Measurements from ENCODE around the gene RPS6KB2.

The RPS6KB2 gene

DNA sequence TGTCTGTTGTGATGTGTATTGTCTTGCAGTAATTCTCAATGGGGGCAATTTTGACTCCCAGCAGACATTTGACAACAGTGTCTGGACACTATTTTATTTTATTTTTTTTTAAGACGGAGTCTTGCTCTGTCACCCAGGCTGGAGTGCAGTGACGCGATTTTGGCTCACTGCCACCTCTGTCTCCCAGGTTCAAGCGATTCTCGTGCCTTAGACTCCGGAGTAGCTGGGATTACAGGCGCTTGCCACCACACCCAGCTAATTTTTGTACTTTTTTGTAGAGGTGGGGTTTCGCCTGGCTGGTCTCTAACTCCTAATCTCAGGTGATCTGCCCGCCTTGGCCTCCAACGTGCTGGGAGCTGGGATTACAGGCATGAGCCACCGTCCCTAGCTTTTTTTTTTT is 1.4 kb downstream of the RPS6KB2 start:
- DNase-seq = no peak

DNA sequence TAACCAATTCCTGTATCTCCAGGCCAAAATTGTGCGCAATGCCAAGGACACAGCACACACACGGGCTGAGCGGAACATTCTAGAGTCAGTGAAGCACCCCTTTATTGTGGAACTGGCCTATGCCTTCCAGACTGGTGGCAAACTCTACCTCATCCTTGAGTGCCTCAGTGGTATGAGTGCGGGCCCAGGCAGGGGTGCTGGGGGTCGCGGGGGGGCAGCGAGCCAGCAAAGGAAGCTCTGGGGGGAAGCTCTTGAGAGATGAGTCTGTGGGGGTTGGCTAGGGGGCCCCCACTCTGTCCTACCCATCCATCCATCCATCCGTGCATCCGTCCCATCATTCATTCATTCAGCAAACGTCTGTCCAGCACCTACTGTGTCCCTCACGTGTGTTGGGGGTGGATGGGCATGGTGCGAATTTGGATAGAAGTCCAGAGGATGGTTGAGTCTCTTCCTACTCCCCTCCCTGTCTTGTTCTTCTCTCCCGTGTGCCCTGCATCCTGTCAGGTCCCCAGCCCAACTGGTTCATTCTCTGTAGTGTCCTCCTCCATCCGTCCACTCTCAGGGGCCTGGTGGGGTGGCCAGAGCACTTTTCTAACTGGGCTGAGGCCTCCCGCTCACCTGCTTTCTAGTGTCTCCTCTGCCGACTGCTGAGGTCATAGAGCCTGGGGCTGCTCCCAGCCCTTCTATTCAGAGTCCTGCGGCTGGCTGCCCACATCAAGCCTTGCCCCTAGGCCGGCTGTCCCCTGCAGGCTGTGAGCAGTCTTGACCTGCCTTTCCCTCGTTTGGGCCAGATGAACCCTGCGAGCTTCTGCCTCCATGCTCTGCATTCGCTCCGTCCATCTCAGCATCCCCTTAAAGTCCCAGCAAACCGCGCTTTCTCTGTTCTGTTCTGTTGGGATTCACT is 3.3 kb downstream of the RPS6KB2 start:
- no peak for DNase-seq

DNA sequence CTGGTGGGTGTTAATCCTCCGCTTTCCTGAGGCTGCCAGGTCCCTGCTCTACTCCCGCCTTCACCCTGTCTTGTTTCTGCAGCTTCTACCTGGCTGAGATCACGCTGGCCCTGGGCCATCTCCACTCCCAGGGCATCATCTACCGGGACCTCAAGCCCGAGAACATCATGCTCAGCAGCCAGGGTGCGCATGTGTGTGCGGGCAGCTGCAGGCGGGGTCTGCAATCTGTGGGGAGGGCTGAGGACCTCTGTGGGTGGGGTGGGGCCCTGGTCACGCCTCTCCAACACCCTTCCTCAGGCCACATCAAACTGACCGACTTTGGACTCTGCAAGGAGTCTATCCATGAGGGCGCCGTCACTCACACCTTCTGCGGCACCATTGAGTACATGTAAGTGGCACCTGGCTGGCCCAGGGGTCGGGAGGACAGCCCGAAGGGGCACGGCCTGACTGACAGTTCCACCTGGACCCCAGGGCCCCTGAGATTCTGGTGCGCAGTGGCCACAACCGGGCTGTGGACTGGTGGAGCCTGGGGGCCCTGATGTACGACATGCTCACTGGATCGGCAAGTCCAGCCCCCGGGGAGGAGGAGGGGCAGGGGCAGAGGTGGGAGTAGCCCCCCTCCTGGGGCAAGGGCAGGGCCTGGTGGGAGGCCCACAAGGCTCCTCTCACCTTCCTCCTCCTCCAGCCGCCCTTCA is 4.5 kb downstream of the RPS6KB2 start:
- DNase-seq = no peak

DNA sequence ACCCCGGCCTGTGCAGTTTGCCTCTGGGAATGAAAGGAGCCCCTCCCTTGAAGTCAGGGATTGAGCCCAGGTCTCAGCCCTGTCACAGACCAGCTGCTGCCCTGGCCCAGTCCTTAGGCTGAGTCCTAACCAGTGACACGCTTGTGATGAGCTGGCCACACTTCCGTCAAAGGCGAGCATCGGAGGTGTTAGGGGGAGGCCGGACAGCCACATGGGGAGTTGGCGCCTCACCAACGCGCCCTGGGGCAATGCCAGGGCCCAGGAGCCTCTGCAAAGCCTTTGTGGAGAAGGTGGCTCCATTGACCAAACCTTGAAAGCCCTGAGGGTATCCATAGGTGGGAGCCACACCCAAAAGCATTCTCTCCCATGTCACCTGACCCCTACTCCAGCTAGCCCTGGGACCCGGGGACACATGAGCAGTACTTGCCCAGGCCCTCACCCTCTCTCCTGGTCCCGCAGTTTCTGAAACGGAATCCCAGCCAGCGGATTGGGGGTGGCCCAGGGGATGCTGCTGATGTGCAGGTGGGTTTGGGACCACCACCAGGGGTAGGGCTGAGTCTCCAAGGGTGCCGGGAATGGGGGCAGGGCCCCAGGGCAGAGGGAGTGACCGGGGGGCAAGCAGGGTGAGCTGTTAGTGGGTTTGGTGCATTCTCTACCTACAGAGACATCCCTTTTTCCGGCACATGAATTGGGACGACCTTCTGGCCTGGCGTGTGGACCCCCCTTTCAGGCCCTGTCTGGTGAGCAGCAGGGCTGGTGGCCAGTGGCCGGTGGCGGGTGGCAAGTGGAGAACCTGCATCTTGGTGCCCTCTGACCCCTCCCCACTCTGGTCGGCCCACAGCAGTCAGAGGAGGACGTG is 5.5 kb downstream of the RPS6KB2 start:
- no peak for DNase-seq

DNA sequence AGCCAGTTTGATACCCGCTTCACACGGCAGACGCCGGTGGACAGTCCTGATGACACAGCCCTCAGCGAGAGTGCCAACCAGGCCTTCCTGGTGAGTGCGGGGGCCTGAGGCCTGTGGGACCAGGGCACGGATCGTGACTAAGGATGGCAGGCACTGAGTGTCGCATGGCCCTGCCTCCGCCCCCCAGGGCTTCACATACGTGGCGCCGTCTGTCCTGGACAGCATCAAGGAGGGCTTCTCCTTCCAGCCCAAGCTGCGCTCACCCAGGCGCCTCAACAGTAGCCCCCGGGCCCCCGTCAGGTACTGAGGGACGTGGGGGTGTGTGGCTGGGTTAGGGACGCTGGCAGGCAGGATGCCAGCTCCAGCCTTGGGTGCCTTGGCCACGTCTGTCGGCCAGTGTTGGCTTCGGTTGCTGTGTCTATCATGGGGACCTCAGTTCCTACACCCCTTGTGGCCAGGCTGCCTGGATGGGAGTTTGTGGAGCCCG is 6.1 kb downstream of the RPS6KB2 start:
- DNase-seq = no peak

DNA sequence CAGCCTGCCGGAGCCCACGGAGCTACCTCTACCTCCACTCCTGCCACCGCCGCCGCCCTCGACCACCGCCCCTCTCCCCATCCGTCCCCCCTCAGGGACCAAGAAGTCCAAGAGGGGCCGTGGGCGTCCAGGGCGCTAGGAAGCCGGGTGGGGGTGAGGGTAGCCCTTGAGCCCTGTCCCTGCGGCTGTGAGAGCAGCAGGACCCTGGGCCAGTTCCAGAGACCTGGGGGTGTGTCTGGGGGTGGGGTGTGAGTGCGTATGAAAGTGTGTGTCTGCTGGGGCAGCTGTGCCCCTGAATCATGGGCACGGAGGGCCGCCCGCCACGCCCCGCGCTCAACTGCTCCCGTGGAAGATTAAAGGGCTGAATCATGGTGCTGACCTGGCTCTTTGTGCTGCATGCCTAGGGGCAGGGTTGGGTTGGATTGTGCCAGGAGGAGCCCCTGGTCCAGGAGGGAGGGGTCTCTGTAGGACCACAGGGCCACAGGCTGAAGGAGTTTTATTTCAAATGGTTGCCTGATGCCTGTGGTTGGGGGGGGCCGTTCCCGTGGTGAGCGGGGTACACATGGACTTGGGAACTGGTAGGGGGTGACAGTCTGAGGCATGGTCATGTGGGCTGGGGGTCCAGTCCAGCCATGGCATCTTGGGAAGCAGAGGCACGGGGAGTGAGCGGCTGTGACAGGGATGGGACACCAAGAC is 6.9 kb downstream of the RPS6KB2 start:
- DNase-seq = no peak

DNA sequence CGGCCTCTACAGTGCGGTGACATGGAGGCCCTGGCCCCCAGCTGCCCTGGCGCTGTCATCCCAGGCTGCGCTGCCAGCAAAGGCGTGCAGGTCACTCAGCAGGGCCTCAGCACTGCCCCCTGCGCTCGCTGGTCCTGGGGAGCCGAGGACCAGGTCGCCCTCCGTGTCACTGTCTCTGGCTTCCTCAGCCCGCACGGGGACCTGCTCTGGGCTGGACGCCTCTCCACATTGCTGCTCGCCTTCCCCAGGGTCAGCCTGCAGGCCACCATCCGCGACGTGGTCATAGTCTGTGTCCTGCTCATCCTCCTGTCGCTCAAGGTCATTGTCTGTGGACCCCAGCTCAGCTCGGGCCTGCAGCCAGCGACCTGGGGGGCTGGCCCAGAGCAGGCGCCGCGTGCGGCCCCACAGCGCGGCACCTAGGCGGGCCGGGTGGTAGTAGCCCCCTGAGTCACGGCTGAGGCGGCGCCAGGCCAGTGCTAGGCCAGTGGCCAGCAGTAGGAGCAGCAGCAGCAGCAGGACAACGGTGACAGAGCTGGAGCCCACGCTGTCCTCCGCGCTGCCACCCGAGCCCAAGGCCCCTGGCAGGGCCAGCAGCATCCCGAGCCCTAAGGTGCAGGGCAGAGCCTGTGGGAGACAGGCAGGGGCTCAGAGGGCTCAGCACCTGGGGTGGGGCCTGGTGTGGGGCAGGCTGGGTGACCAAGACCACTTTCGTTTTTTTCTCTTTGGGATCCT is 7.6 kb downstream of the RPS6KB2 start:
- no peak for DNase-seq

DNA sequence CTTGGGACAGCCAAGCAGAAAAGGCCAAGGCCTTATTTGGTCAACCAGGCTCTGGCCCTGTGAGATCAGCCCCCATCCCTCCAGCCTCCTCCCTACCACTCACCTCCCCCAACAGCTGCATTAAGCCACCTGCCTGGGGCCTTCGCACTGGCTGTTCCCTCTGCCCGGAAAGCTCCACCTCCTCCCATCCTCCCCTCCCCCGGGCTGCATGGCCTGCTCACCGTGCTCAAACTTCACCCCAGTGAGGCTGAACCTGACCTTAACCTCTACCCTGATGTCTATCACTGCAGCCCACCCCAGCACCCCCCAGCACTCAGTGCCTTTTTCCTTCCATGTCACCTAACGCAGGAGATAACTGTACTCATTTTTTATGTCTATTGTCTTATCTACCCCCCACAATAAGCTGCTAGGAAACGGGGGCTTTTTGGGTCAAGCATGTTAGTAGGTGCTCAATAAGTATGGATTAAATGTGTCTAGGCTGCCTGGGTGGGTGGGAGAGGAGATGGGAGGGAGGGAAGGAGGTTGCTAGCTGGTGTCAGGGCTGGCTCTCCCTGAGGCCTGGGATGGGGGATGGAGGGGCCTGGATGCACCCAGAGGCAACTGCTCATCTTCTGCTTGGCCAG is 8.3 kb downstream of the RPS6KB2 start:
- DNase-seq = peak; percentile 58 to 65

DNA sequence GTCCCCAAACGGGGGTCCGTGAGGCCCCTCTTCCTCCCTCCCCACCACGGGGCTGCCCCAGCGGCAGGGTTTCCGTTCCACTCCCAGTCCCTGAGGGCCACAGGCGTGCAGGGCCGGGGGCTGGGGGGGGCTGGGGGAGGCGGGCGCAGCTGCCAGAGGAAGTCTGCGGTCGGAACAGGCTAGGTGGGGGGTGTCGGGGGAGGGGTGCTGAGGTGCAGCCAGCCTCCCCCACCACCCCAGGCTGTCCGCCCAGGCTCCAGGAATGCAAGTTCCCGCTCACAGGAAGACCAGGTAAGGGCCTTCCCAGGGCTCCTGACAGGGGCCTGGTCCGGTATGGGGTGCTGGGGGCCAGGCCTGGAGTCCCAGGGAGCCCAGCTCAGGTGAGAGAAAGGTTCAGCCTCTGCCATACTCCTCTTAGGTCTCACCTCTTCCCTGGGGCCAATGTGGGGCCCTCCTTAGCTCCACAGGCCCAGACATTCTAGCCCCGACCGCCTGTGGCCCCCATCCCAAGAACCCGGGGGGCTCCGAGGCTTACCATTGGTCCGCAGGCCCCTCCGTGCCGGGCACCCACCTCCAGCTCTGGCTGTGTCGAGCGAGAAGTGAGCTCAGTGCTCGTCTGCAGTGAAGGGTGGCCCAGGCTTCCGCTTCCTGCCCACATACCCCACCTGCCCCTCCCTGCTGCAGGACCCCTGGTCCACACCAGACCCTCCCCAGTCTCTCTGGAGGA is 9.0 kb downstream of the RPS6KB2 start, which contains the start of gene PTPRCAP:
Gene PTPRCAP (minus strand): TSS at position 601 of the 727 bp plus-strand sequence. CDS start 63 bp downstream, at position 538.
- peak; percentile 73 to 78 for DNase-seq

DNA sequence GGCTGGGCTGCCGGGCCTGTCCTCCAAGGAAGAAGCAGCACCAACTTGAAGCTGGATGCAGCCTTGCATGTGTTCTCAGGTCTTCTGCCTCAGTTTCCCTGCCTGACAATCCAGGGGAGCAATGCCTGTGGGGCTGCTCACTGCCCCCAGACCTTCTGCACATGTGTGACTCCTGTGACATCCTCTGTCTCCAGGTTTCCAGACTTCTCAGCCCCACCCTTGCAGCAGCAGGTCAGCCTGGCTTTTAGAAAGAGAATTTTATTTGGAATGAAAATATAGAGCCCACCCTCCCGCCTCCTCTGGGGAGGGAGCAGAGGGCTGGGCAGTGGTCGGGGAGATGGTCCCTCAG is 9.5 kb downstream of the RPS6KB2 start:
- DNase-seq = no peak

DNA sequence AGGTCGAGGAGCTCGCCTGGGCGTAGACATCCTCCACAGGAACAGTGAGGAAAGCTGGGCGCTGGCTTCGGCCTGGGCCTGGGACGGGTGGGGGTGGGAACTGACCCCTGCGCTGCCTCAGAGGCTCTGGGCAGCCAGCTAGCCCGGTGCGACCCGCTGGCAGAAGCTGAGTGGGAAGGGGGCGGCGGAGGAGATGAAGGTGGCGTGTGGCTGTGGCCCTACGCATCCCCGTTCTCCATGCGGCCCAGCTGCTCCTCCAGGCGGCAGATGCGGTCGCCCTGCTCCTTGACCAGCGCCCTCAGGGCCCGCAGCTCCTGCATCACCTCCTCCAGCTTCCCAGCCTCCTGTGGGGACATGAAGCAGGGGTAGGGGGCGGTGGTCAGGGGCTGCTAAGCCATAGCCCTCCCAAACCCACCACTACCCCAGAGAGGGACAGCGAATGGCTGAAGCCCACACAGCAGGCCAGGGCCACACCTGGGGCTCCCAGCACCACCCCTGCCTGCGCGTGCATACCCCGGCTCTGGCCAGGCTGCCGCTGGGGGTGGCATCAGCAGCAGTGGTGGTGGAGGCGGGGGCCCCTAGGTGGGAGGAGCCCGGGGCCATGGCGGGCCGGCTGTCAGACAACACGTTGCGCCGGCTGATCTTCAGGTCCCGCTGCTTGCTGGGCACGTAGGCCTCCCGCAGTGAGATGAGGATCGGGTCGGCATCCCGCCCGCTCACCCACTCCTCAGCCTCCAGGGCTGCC is 10.0 kb downstream of the RPS6KB2 start:
- peak; percentile 66 to 76 for DNase-seq

DNA sequence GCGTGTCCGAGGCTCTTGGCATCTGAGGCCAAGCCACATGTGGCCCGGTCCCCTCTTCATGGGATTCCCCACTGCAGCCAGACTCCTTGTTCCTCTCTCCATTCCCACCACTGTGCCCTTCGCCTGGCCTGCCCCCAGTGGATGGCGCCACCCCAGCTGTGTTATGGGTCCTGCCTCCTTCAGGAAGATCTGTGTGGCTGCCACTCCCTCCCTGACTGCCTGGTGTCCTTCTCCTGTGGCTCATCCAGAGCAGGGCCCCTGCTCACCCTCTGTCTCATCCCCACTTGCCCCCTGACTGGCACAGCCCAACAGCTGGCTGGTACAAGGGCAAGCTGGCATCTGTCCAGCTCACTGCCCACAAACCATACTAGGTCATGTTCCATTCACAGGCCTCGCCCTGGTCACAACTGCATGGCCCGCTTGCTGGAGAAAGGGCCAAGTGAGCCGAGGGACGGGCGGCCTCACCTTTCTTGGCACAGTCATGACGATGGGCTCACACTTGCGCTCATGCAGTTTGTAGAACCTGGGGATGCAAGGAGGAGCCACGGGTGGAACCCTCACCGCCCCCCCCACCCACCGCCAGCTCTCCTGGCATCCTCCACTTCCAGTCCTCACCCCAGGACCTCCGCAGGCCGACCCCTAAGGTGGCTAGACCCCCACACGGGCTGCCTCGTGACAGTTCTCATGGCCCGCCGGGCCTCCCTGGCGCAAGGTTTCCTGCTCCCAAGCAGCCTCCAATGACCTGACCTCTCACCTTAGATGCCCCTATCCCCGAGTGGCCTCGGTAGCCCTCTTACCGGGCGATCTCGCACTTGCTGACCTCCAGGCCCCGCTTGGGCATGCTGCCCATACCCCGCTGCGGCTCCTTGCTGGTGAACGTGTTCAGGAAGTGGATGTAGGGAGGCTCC is 11.3 kb downstream of the RPS6KB2 start:
- no peak for DNase-seq

DNA sequence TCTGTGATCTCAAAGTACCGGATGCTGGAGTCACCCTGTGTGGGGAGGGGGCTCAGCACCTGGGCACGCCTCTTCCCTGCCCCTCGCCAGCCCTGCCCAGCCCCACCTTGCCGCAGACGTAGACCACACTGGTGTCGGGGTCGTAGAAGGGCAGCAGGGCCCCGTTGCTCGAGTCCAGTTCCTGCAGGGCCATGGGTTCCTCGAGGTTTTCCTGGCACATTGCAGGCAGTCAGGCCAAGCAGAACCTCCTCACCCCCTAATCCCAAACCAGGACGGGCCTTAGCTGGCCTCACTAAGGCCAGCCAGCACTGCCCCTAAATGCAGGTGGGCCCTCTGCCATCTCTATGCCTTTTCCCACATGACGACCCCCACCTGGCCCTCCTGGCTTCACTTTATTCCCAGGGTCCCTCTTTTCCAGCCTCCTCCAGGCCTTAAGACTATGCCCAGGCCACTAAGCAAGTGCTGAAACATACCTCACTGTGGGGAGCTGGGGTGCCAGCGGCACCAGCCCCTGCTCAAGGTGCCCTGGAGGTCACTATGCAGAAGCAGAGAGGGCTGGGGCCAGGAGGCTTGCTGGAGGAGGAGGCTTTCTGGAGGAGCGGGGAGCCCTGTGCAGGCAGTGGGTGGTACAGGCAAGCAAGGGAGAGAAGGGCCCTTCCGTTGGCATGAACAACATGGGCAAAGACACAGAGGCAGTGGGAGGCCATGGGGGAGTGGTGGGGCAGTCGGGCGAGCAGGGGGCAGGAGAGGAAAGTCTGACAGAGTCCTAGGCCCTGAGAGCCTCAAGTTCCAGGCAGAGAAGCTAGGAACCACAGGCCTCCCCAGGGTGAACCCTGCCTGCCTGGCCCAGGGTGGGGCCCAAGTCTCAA is 12.2 kb downstream of the RPS6KB2 start:
- DNase-seq = no peak

DNA sequence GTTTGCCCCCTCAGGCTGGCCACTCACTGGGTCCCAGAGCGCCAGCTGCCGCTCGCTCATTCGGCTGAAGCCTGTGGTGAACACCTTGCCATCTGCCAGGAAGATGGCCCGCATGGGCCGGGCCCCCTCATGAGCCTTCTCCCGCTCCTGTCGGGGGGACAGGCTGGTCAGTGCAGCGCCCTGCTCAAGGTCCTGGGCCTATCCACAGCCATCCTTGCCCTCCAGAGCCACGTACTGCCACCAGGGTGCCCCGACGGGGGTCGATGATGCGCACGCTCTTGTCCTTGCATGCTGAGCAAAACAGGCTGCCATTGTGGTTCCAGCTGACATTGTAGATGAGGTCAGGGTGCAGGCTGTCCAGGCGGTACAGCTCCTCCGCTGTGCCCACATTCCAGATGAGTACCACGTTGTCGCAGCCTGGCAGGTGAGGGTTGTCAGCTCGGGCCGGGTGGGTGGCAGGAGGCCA is 12.8 kb downstream of the RPS6KB2 start:
- no peak for DNase-seq

DNA sequence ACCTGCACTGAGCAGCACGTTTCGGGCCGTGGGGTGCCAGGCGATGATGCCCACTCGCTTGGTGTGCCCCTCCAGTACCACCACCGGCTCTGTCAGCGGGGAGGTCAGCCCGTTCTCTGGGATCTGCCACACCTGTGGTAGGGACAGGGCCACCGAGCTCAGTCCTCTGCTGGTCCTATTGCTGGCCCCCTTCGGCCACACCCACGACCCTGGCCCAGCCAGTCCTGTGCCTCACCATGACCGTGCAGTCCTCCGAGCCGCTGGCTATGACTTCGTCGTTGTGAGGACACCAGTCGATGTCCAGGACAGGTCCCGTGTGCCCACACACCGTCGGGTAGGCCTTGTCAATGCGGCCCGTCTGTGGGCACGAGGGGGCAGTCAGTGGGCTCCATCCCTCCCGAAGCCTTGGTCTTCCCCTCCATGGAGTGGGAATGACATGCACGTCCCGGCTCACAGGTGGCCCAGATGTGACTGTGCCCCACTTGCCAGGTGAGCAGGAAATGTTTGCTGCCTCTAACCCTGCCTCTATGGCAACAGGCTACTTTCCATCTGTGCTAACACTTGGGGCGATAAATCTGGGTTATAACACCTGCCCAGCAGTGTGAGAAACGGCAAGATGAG is 13.5 kb downstream of the RPS6KB2 start:
- peak; percentile 29 to 49 for DNase-seq

DNA sequence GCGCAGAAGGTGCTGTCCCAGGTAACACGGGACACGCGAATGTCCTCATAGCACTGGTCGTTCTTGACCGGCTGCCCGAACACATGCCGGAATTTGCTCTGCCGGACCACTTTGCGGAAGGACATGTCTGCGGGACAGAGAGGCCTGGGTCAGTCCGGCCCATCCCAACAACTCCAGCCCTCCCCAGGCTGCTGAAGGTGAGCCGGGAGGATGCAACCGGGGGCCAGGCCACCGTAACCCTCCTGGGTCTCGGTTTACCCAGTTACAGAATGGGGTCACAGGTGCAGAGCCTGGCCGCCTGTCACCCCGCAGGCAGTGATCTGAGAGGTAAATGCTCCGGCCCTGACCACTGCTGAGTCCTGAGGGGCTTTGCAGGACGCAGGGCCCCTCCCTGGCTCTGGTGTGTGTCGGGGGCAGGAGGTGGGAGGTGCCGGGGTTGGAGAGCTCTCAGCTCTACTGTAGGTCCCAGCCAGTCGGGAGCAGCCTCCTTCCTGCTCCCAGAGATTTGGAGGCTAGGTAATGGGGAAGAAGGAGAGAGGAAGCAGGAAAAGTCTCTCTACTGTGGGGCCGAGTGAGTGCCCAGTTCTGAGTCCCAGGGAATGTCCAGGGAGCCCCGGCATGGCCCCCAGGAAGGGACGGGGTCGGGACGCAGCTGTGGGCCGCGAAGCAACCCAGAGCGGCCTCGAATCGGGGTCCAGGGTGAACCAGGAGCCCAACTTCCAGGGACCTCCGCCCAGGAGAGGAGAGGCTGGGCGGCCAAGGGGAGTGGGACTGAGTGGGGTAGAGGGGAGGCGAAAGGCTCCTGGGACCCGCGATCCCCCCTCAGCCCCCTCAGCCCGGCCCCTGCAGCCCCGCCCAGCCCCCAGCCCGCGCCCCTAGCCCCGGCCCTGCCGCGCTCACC is 14.5 kb downstream of the RPS6KB2 start:
- no peak for DNase-seq

Data from CD4-positive, alpha-beta T cell treated with Interleukin-4 for 1 hour (primary cell).